ENCODE data around the gene C11orf65. TPM values are rescaled to one million over a fixed set of nuclear protein-coding genes. Genes with fewer than 3 reads are reported as not detected.

Gene C11orf65
- total RNA-seq, 1 experiment from 2014 or later = 0.62 TPM

DNA sequence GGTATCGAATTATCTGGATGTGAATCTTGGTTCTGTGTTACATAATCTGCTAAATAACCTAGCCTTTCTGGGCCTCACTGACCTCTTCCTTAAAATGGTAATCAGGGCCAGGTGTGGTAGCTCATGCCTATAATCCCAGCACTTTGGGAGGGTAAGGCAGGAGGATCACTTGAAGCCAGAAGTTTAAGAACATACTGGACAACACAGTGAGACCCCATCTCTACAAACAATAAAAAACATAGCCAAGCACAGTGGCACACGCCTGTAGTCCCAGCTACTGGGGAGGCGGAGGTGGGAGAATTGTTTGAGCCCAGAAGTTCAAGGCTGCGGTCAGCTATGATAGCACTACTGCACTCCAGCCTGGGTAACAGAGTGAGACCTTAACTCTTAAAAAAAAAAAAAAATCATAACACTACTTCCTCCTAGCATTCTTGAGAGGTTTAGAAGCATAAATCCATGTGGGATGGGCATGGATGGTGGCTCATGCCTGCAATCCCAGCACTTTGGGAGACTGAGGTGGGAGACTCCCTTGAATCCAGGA is 72.5 kb downstream of the C11orf65 start:
- Histone ChIP-seq H3F3A (ENCODE audit: low read length, unreplicated experiment) (no peaks in the 10 kb centered on the region), H3K27ac (ENCODE audit: low read length) (no peak overlapping the region), H4K20me1 (ENCODE audit: low read length) (no peaks in the 10 kb centered on the region), H3K4me1 (ENCODE audit: insufficient read depth, low read length) (no peaks in the 10 kb centered on the region), H3K27me3 (ENCODE audit: low read length) (no peaks in the 10 kb centered on the region), H3K9ac (ENCODE audit: low read length) (no peak overlapping the region), H2AFZ (ENCODE audit: low read length) (no peak overlapping the region), H3K9me2 (replicated peaks; ENCODE audit: low read length) (no peaks in the 10 kb centered on the region), H3K9me3 (ENCODE audit: low read length) (no peaks in the 10 kb centered on the region), H3K36me3 (ENCODE audit: low read depth, low read length) (no peaks in the 10 kb centered on the region), H3K4me3 (ENCODE audit: low read length) (no peak overlapping the region), H3K79me2 (ENCODE audit: low read length) (no peaks in the 10 kb centered on the region), H3K4me2 (ENCODE audit: low read length) (no peak overlapping the region)
- DNase-seq (no peak), ATAC-seq (no peak)
- TF ChIP-seq EZH2phosphoT487 (IDR thresholded peaks at IDR 0.05; ENCODE audit: borderline replicate concordance, low read length) (no peak), EZH2 (IDR thresholded peaks at IDR 0.05; ENCODE audit: low read length, unreplicated experiment) (no peak)
- TF ChIP-seq, protein P1, sequence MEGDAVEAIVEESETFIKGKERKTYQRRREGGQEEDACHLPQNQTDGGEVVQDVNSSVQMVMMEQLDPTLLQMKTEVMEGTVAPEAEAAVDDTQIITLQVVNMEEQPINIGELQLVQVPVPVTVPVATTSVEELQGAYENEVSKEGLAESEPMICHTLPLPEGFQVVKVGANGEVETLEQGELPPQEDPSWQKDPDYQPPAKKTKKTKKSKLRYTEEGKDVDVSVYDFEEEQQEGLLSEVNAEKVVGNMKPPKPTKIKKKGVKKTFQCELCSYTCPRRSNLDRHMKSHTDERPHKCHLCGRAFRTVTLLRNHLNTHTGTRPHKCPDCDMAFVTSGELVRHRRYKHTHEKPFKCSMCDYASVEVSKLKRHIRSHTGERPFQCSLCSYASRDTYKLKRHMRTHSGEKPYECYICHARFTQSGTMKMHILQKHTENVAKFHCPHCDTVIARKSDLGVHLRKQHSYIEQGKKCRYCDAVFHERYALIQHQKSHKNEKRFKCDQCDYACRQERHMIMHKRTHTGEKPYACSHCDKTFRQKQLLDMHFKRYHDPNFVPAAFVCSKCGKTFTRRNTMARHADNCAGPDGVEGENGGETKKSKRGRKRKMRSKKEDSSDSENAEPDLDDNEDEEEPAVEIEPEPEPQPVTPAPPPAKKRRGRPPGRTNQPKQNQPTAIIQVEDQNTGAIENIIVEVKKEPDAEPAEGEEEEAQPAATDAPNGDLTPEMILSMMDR (conservative IDR thresholded peaks at IDR 0.05; ENCODE audit: low read depth, low read length) = no peak
- ChIA-PET POLR2A (ENCODE audit: unreplicated experiment) (no interaction called here), CTCF (no interaction called here)
- intact Hi-C loops (cut with micrococcal nuclease) = no loop called here
- BruUV-seq (replicated peaks) = no TSS peak

- no peaks in the 10 kb centered on the region for H3F3A ChIP-seq (ENCODE audit: low read length, unreplicated experiment)
- DNase-seq (no peak), ATAC-seq (no peak)
- H3K4me3 ChIP-seq (ENCODE audit: low read length) = no peak overlapping the region
- H3K9ac ChIP-seq (ENCODE audit: low read length) = no peak overlapping the region
- H3K27me3 ChIP-seq (ENCODE audit: low read length) = no peaks in the 10 kb centered on the region
- no peak overlapping the region for H3K27ac ChIP-seq (ENCODE audit: low read length)
- H2AFZ ChIP-seq (ENCODE audit: low read length) = no peak overlapping the region
- intact Hi-C loops (cut with micrococcal nuclease) = no loop called here
- no TSS peak for BruUV-seq (replicated peaks)
- no peaks in the 10 kb centered on the region for H3K9me2 ChIP-seq (replicated peaks; ENCODE audit: low read length)
- ChIA-PET POLR2A (ENCODE audit: unreplicated experiment) (no interaction called here), CTCF (no interaction called here)
- H3K4me2 ChIP-seq (ENCODE audit: low read length) = no peak overlapping the region
- no peaks in the 10 kb centered on the region for H3K9me3 ChIP-seq (ENCODE audit: low read length)
- TF ChIP-seq, protein P1 (conservative IDR thresholded peaks at IDR 0.05; ENCODE audit: low read depth, low read length) = no peak
- no peak for TF ChIP-seq EZH2 (IDR thresholded peaks at IDR 0.05; ENCODE audit: low read length, unreplicated experiment)
- no peak for TF ChIP-seq EZH2phosphoT487 (IDR thresholded peaks at IDR 0.05; ENCODE audit: borderline replicate concordance, low read length)
- H3K79me2 ChIP-seq (ENCODE audit: low read length) = no peaks in the 10 kb centered on the region
- H4K20me1 ChIP-seq (ENCODE audit: low read length) = no peaks in the 10 kb centered on the region
- H3K4me1 ChIP-seq (ENCODE audit: insufficient read depth, low read length) = no peaks in the 10 kb centered on the region
- no peaks in the 10 kb centered on the region for H3K36me3 ChIP-seq (ENCODE audit: low read depth, low read length)
Observed at GRCh38 chr11:108393046-108393445, 74.3 kb downstream of the C11orf65 start.

- H3K27me3 ChIP-seq (ENCODE audit: low read length) = no peaks in the 10 kb centered on the region
- H3K79me2 ChIP-seq (ENCODE audit: low read length) = no peaks in the 10 kb centered on the region
- no peak for ATAC-seq
- ChIA-PET CTCF (no interaction called here), POLR2A (ENCODE audit: unreplicated experiment) (no interaction called here)
- H3F3A ChIP-seq (ENCODE audit: low read length, unreplicated experiment) = no peaks in the 10 kb centered on the region
- no peak overlapping the region for H3K4me3 ChIP-seq (ENCODE audit: low read length)
- H3K36me3 ChIP-seq (ENCODE audit: low read depth, low read length) = no peaks in the 10 kb centered on the region
- H3K4me1 ChIP-seq (ENCODE audit: insufficient read depth, low read length) = no peaks in the 10 kb centered on the region
- H3K4me2 ChIP-seq (ENCODE audit: low read length) = no peak overlapping the region
- H3K9ac ChIP-seq (ENCODE audit: low read length) = no peak overlapping the region
- intact Hi-C loops (cut with micrococcal nuclease) = no loop called here
- no TSS peak for BruUV-seq (replicated peaks)
- H4K20me1 ChIP-seq (ENCODE audit: low read length) = no peaks in the 10 kb centered on the region
- H2AFZ ChIP-seq (ENCODE audit: low read length) = no peak overlapping the region
- TF ChIP-seq EZH2 (IDR thresholded peaks at IDR 0.05; ENCODE audit: low read length, unreplicated experiment) (no peak), EZH2phosphoT487 (IDR thresholded peaks at IDR 0.05; ENCODE audit: borderline replicate concordance, low read length) (no peak)
- TF ChIP-seq, protein P1 (conservative IDR thresholded peaks at IDR 0.05; ENCODE audit: low read depth, low read length) = no peak
- no peaks in the 10 kb centered on the region for H3K9me3 ChIP-seq (ENCODE audit: low read length)
- no peak overlapping the region for H3K27ac ChIP-seq (ENCODE audit: low read length)
- no peaks in the 10 kb centered on the region for H3K9me2 ChIP-seq (replicated peaks; ENCODE audit: low read length)
- no peak for DNase-seq
Observed at GRCh38 chr11:108392353-108392752, 75.0 kb downstream of the C11orf65 start.

Measured in PC-3 (cell line).